Mucosa of descending colon (tissue), 3 donors: ENCODE measurements around the gene ROBO2. TPM values are rescaled to one million over a fixed set of nuclear protein-coding genes. Genes with fewer than 3 reads are reported as not detected.

Experiments
- ATAC-seq: fragments of 200-7000 bp; cut with Tn5 transposase; one replicate; pipeline ENCODE4 v1.9.1; 2020; ENCODE audit warnings: mild to moderate bottlenecking, moderate library complexity
- DNase-seq, 3 donors: peaks; one replicate each; pipeline ENCODE4 v3.0.0-alpha.2; 2020
- H3K36me3 ChIP-seq: fragments of 200-600 bp; one replicate; pipeline ENCODE4 v1.8.0; 2021; ENCODE audit warnings: low read depth, mild to moderate bottlenecking
- H3K4me1 ChIP-seq: fragments of 200-600 bp; one replicate; pipeline ENCODE4 v1.8.0; 2021; ENCODE audit warnings: low read depth, mild to moderate bottlenecking
- H3K4me3 ChIP-seq: fragments of 200-600 bp; one replicate; pipeline ENCODE4 v1.8.0; 2021; ENCODE audit warnings: mild to moderate bottlenecking
- H3K9me3 ChIP-seq: fragments of 200-600 bp; one replicate; pipeline ENCODE4 v1.8.0; 2021; ENCODE audit warnings: mild to moderate bottlenecking
- CTCF ChIP-seq: fragments of 200-600 bp; IDR thresholded peaks from one replicate; pipeline ENCODE4 v1.8.0; 2022; ENCODE audit warnings: antibody characterized with exemption, mild to moderate bottlenecking
- intact Hi-C, 2 donors: fragments of 100-400 bp; cut with DNase I in 1 of 2; cut with micrococcal nuclease in 1 of 2; formaldehyde crosslinking; loops; one replicate each; pipeline versions ENCODE4 v1.11.0 to v1.11.1; 2022; cut with DNase I, micrococcal nuclease
- total RNA-seq, 3 donors: library from RNA; stranded (reverse); fragmentation: NEBNext Ultra II Directional in 2 of 3; extraction: Animal tissue kit (Norgen Biotek cat#: 25700) in 2 of 3; gene quantifications; one replicate each; pipeline versions ENCODE4 v1.2.1 to v1.2.4, GENCODE V29; 2021 to 2023
- donor health status: DM: no; HTN: no; CAD: no; lungs with moderate emphysema.
- donor health status: DM: no; HTN: no; CAD: no.
- donor health status: DM: no; HTN: yes; CAD: no.

The ROBO2 gene
- total RNA-seq, 3 donors from 2014 or later = 1.3 to 2.1 (median 1.4) TPM

GRCh38 chr3:77449459-77450350 lies 409.8 kb downstream of the ROBO2 start:
- Histone ChIP-seq H3K36me3 (no peaks in the 10 kb centered on the region), H3K4me3 (no peak overlapping the region), H3K4me1 (no peaks in the 10 kb centered on the region), H3K9me3 (no peaks in the 10 kb centered on the region)
- ATAC-seq (no peak), DNase-seq (no peak)
- TF ChIP-seq CTCF = no peak
- intact Hi-C loops = no loop called here

GRCh38 chr3:77456431-77456830 lies 416.5 kb downstream of the ROBO2 start:
- Histone ChIP-seq H3K9me3 (no peaks in the 10 kb centered on the region), H3K36me3 (no peaks in the 10 kb centered on the region), H3K4me3 (no peak overlapping the region), H3K4me1 (no peaks in the 10 kb centered on the region)
- ATAC-seq = no peak
- DNase-seq = no peak
- no peak for TF ChIP-seq CTCF
- intact Hi-C loops = no loop called here

GRCh38 chr3:77456906-77457305 lies 417.0 kb downstream of the ROBO2 start:
- Histone ChIP-seq H3K4me3 (no peak overlapping the region), H3K9me3 (no peaks in the 10 kb centered on the region), H3K36me3 (no peaks in the 10 kb centered on the region), H3K4me1 (no peaks in the 10 kb centered on the region)
- ATAC-seq (no peak), DNase-seq (no peak)
- intact Hi-C loops = no loop called here
- no peak for TF ChIP-seq CTCF

GRCh38 chr3:77459926-77460325 lies 420.0 kb downstream of the ROBO2 start:
- Histone ChIP-seq H3K9me3 (no peaks in the 10 kb centered on the region), H3K4me1 (no peaks in the 10 kb centered on the region), H3K36me3 (no peaks in the 10 kb centered on the region), H3K4me3 (no peak overlapping the region)
- intact Hi-C loops = no loop called here
- no peak for ATAC-seq
- DNase-seq = no peak
- TF ChIP-seq CTCF = no peak

GRCh38 chr3:77460326-77460725 lies 420.4 kb downstream of the ROBO2 start:
- intact Hi-C loops = no loop called here

More at GRCh38 chr3:77460326-77460725, 420.4 kb downstream of the ROBO2 start:
- no peak for TF ChIP-seq CTCF
- no peak for DNase-seq
- H3K9me3 ChIP-seq = no peaks in the 10 kb centered on the region
- no peaks in the 10 kb centered on the region for H3K4me1 ChIP-seq
- no peaks in the 10 kb centered on the region for H3K36me3 ChIP-seq
- no peak for ATAC-seq
- no peak overlapping the region for H3K4me3 ChIP-seq
